Pons (tissue), 1 donor: Measurements from ENCODE around the gene CDSN.
"Not testable (repeated sequence)": the region's sequence is repeated elsewhere in the genome, so short reads cannot be mapped to it uniquely, and the experiment has no call there.

Experiments
- DNase-seq: peaks from one replicate; pipeline ENCODE4 v3.0.0-alpha.2; 2016; ENCODE audit warnings: low spot score

CDSN gene

GRCh38 chr6:31087494-31088089, 32.7 kb downstream of the CDSN start:
- peak; percentile 92 for DNase-seq

GRCh38 chr6:31086788-31087440, 33.3 kb downstream of the CDSN start:
- DNase-seq, result no peak

GRCh38 chr6:31083742-31084354, 36.4 kb downstream of the CDSN start:
- DNase-seq, result no peak

GRCh38 chr6:31081872-31082271, 38.4 kb downstream of the CDSN start:
- no peak for DNase-seq

- peak; percentile 85 for DNase-seq
Observed at GRCh38 chr6:31079656-31080261, 40.5 kb downstream of the CDSN start.

- DNase-seq, result no peak
Observed at GRCh38 chr6:31076611-31077010, 43.6 kb downstream of the CDSN start.

- no peak for DNase-seq
Observed at GRCh38 chr6:31075528-31075927, 44.7 kb downstream of the CDSN start.

GRCh38 chr6:31074401-31074800, 45.8 kb downstream of the CDSN start:
- DNase-seq, result no peak

GRCh38 chr6:31070711-31071197, 49.5 kb downstream of the CDSN start:
- DNase-seq, result peak; percentile 94

- DNase-seq, result peak; percentile 98
Observed at GRCh38 chr6:31068669-31069340, 51.4 kb downstream of the CDSN start.

- not testable (repeated sequence) for DNase-seq
Observed at GRCh38 chr6:31067891-31068668, 52.2 kb downstream of the CDSN start.

- DNase-seq, result not testable (repeated sequence)
Observed at GRCh38 chr6:31067028-31067427, 53.2 kb downstream of the CDSN start.

GRCh38 chr6:31065556-31065955, 54.7 kb downstream of the CDSN start:
- DNase-seq, result no peak
